GM21529 (cell line): ENCODE measurements around the gene ACE.

Experiments used
- ATAC-seq: cut with Tn5 transposase; IDR thresholded peaks from one replicate; pipeline ENCODE4 v1.9.1; 2021; ENCODE audit not compliant: unreplicated experiment

The ACE gene

GRCh38 chr17:63490329-63490728 is 13.5 kb downstream of the ACE start:
- ATAC-seq, result no peak

GRCh38 chr17:63490858-63491400 is 14.1 kb downstream of the ACE start:
- ATAC-seq, result no peak

- ATAC-seq, result no peak
Measured at GRCh38 chr17:63491413-63491812, 14.6 kb downstream of the ACE start.

GRCh38 chr17:63491977-63492618 is 15.2 kb downstream of the ACE start:
- ATAC-seq, result no peak

- no peak for ATAC-seq
Measured at GRCh38 chr17:63492940-63493339, 16.1 kb downstream of the ACE start.

GRCh38 chr17:63493411-63493810 is 16.6 kb downstream of the ACE start:
- no peak for ATAC-seq

GRCh38 chr17:63494300-63494928 is 17.6 kb downstream of the ACE start:
- ATAC-seq, result no peak

- no peak for ATAC-seq
Measured at GRCh38 chr17:63495491-63495890, 18.6 kb downstream of the ACE start.

GRCh38 chr17:63496177-63496576 is 19.3 kb downstream of the ACE start:
- ATAC-seq, result no peak

- no peak for ATAC-seq
Measured at GRCh38 chr17:63496663-63497400, 20.0 kb downstream of the ACE start.

GRCh38 chr17:63497708-63498483 is 21.0 kb downstream of the ACE start:
- ATAC-seq, result no peak

- ATAC-seq, result no peak
Measured at GRCh38 chr17:63498626-63499195, 21.9 kb downstream of the ACE start.

- ATAC-seq, result no peak
Measured at GRCh38 chr17:63500543-63501390, 23.9 kb downstream of the ACE start.

GRCh38 chr17:63503341-63503705 is 26.5 kb downstream of the ACE start:
- no peak for ATAC-seq

- no peak for ATAC-seq
Measured at GRCh38 chr17:63504261-63504660, 27.4 kb downstream of the ACE start.

GRCh38 chr17:63505341-63505740 is 28.5 kb downstream of the ACE start:
- no peak for ATAC-seq

GRCh38 chr17:63506627-63507026 is 29.8 kb downstream of the ACE start:
- ATAC-seq, result no peak

- ATAC-seq, result no peak
Measured at GRCh38 chr17:63511331-63511730, 34.5 kb downstream of the ACE start.

- no peak for ATAC-seq
Measured at GRCh38 chr17:63512388-63512787, 35.5 kb downstream of the ACE start.
